Progenitor cell of endocrine pancreas (in vitro differentiated cells): ENCODE results near the gene ZRANB1. TPM values are rescaled to one million over a fixed set of nuclear protein-coding genes. Genes with fewer than 3 reads are reported as not detected.

ENCODE experiments used
- DNase-seq: peaks from one replicate; pipeline ENCODE4 v3.0.0; 2021; ENCODE audit warnings: low spot score; ENCODE audit not compliant: unreplicated experiment
- H3K27ac Mint-ChIP-seq: 2 replicates; pipeline ENCODE4 v1.8.0; 2021; ENCODE audit warnings: mild to moderate bottlenecking, moderate library complexity, mixed read lengths
- H3K27me3 Mint-ChIP-seq: 2 replicates; pipeline ENCODE4 v1.8.0; 2021; ENCODE audit warnings: mixed read lengths
- H3K36me3 Mint-ChIP-seq: 2 replicates; pipeline ENCODE4 v1.8.0; 2022; ENCODE audit warnings: mixed read lengths; ENCODE audit not compliant: insufficient read depth
- H3K4me1 Mint-ChIP-seq: 2 replicates; pipeline ENCODE4 v1.8.0; 2021; ENCODE audit warnings: low read depth, mixed read lengths
- H3K4me3 Mint-ChIP-seq: 2 replicates; pipeline ENCODE4 v1.8.0; 2021; ENCODE audit warnings: low read depth, mild to moderate bottlenecking, moderate library complexity, mixed read lengths
- H3K9me3 Mint-ChIP-seq: 2 replicates; pipeline ENCODE4 v1.8.0; 2021; ENCODE audit warnings: low read depth, mixed read lengths
- CTCF ChIP-seq: fragments of 200-600 bp; sonication (generic); IDR thresholded peaks from one replicate; pipeline ENCODE4 v1.5.0; 2021; ENCODE audit warnings: antibody characterized with exemption, mild to moderate bottlenecking; ENCODE audit not compliant: unreplicated experiment
- total RNA-seq: library from RNA; stranded (reverse); gene quantifications from 2 replicates; pipeline ENCODE4 v1.2.1, GENCODE V29; 2021

The ZRANB1 gene
- total RNA-seq, 1 donor from 2014 or later: 31.1 TPM

- no peaks in the 10 kb centered on the region for H3K9me3 Mint-ChIP-seq
- H3K27ac Mint-ChIP-seq: no peak overlapping the region
- no peaks in the 10 kb centered on the region for H3K27me3 Mint-ChIP-seq
Observed at GRCh38 chr10:124955243-124955642, 13.3 kb downstream of the ZRANB1 start.

GRCh38 chr10:124955868-124956267 is 13.9 kb downstream of the ZRANB1 start:
- Mint-ChIP-seq H3K36me3 (no peaks in the 10 kb centered on the region), H3K4me1 (peaks cover 9% of the 10 kb centered on the region)
- TF ChIP-seq CTCF: no peak

More at GRCh38 chr10:124955243-124955642, 13.3 kb downstream of the ZRANB1 start:
- Mint-ChIP-seq H3K4me1 (peaks cover 9% of the 10 kb centered on the region), H3K36me3 (no peaks in the 10 kb centered on the region), H3K4me3 (no peak overlapping the region)
- TF ChIP-seq CTCF: no peak
- DNase-seq: no peak

GRCh38 chr10:124956764-124957163 is 14.8 kb downstream of the ZRANB1 start:
- H3K27ac Mint-ChIP-seq: no peak overlapping the region
- DNase-seq: no peak
- no peaks in the 10 kb centered on the region for H3K9me3 Mint-ChIP-seq
- no peak for TF ChIP-seq CTCF
- no peak overlapping the region for H3K4me3 Mint-ChIP-seq
- no peaks in the 10 kb centered on the region for H3K36me3 Mint-ChIP-seq
- no peaks in the 10 kb centered on the region for H3K27me3 Mint-ChIP-seq
- H3K4me1 Mint-ChIP-seq: peaks cover 9% of the 10 kb centered on the region

More at GRCh38 chr10:124955868-124956267, 13.9 kb downstream of the ZRANB1 start:
- H3K27ac Mint-ChIP-seq: no peak overlapping the region
- no peak overlapping the region for H3K4me3 Mint-ChIP-seq
- H3K27me3 Mint-ChIP-seq: no peaks in the 10 kb centered on the region
- H3K9me3 Mint-ChIP-seq: no peaks in the 10 kb centered on the region
- DNase-seq: no peak

GRCh38 chr10:124957404-124957947 is 15.6 kb downstream of the ZRANB1 start:
- DNase-seq: no peak
- no peaks in the 10 kb centered on the region for H3K36me3 Mint-ChIP-seq
- H3K4me3 Mint-ChIP-seq: no peak overlapping the region
- no peak overlapping the region for H3K27ac Mint-ChIP-seq
- TF ChIP-seq CTCF: no peak
- H3K4me1 Mint-ChIP-seq: peaks cover 6% of the 10 kb centered on the region
- no peaks in the 10 kb centered on the region for H3K9me3 Mint-ChIP-seq
- H3K27me3 Mint-ChIP-seq: no peaks in the 10 kb centered on the region

GRCh38 chr10:124959564-124959963 is 17.6 kb downstream of the ZRANB1 start:
- Mint-ChIP-seq H3K4me3 (no peak overlapping the region), H3K36me3 (no peaks in the 10 kb centered on the region), H3K27ac (no peak overlapping the region), H3K27me3 (no peaks in the 10 kb centered on the region), H3K4me1 (peaks cover 2% of the 10 kb centered on the region), H3K9me3 (no peaks in the 10 kb centered on the region)
- DNase-seq: no peak
- no peak for TF ChIP-seq CTCF
